C4-2B (cell line): Measurements from ENCODE around the gene S1PR4.

Source experiments
- CTCF ChIP-seq: fragments of 450-650 bp; conservative IDR thresholded peaks from 2 replicates; pipeline ENCODE4 v1.5.1; 2017; ENCODE audit warnings: mild to moderate bottlenecking
- ZFX ChIP-seq: fragments of 450-650 bp; IDR thresholded peaks from 2 replicates; pipeline ENCODE4 v1.6.1; 2017

- TF ChIP-seq ZFX (no peak), CTCF (no peak)
These were observed 32.6 kb downstream of the S1PR4 start for GRCh38 chr19:3211191-3211590.
